ENCODE measurements around the gene LAD1. TPM values are rescaled to one million over a fixed set of nuclear protein-coding genes. Genes with fewer than 3 reads are reported as not detected.

Gene LAD1
- total RNA-seq, 1 donor: not detected

- no peak for DNase-seq (ENCODE audit: low read depth)
- H3K4me3 ChIP-seq (ENCODE audit: low read depth, low read length): no peak overlapping the region
- TF ChIP-seq CTCF (IDR thresholded peaks at IDR 0.05; ENCODE audit: insufficient read depth, low read length): no peak
Observed at GRCh38 chr1:201365251-201365650, 33.9 kb downstream of the LAD1 start.

- H3K4me3 ChIP-seq (ENCODE audit: low read depth, low read length): no peak overlapping the region
- DNase-seq (ENCODE audit: low read depth): no peak
- TF ChIP-seq CTCF (IDR thresholded peaks at IDR 0.05; ENCODE audit: insufficient read depth, low read length): no peak
Observed at GRCh38 chr1:201364808-201365105, 34.4 kb downstream of the LAD1 start.

GRCh38 chr1:201363467-201363866 is 35.7 kb downstream of the LAD1 start:
- no peak for DNase-seq (ENCODE audit: low read depth)
- H3K4me3 ChIP-seq (ENCODE audit: low read depth, low read length): no peak overlapping the region
- TF ChIP-seq CTCF (IDR thresholded peaks at IDR 0.05; ENCODE audit: insufficient read depth, low read length): no peak

- no peak for DNase-seq (ENCODE audit: low read depth)
- TF ChIP-seq CTCF (IDR thresholded peaks at IDR 0.05; ENCODE audit: insufficient read depth, low read length): no peak
- no peak overlapping the region for H3K4me3 ChIP-seq (ENCODE audit: low read depth, low read length)
Observed at GRCh38 chr1:201362906-201363305, 36.2 kb downstream of the LAD1 start.

GRCh38 chr1:201361652-201362504 is 37.2 kb downstream of the LAD1 start:
- peak; percentile 51 for DNase-seq (ENCODE audit: low read depth)
- peak; percentile 82 for TF ChIP-seq CTCF (IDR thresholded peaks at IDR 0.05; ENCODE audit: insufficient read depth, low read length)
- no peak overlapping the region for H3K4me3 ChIP-seq (ENCODE audit: low read depth, low read length)

GRCh38 chr1:201360901-201361651 is 38.0 kb downstream of the LAD1 start:
- no peak overlapping the region for H3K4me3 ChIP-seq (ENCODE audit: low read depth, low read length)
- no peak for DNase-seq (ENCODE audit: low read depth)
- TF ChIP-seq CTCF (IDR thresholded peaks at IDR 0.05; ENCODE audit: insufficient read depth, low read length): no peak

Data from fibroblast of the aortic adventitia (primary cell).